MM.1S (cell line): ENCODE data around the gene S100A1.
"Not testable (repeated sequence)": the region's sequence is repeated elsewhere in the genome, so short reads cannot be mapped to it uniquely, and the experiment has no call there.

Experiments
- DNase-seq: peaks from one replicate; pipeline ENCODE4 v3.0.0-alpha.2; 2015
- H2AFZ ChIP-seq: fragments of 300-600 bp; sonication (generic); 2 replicates; pipeline ENCODE4 v1.6.0; 2016; ENCODE audit warnings: antibody characterized with exemption, low read length
- H3F3A ChIP-seq: fragments of 300-600 bp; sonication (generic); 2 replicates; pipeline ENCODE4 v1.6.1; 2016; ENCODE audit warnings: mild to moderate bottlenecking, antibody characterized with exemption, low read length, moderate library complexity, mixed read lengths; ENCODE audit not compliant: insufficient read depth
- H3K27ac ChIP-seq: fragments of 300-600 bp; sonication (generic); 2 replicates; pipeline ENCODE4 v1.5.1; 2016; ENCODE audit warnings: mild to moderate bottlenecking, low read length
- H3K27me3 ChIP-seq: fragments of 300-600 bp; sonication (generic); replicated peaks from 2 replicates; pipeline ENCODE4 v1.6.0; 2016; ENCODE audit warnings: low read length; ENCODE audit not compliant: insufficient read depth
- H3K36me3 ChIP-seq: fragments of 300-600 bp; sonication (generic); replicated peaks from 2 replicates; pipeline ENCODE4 v1.6.1; 2016; ENCODE audit warnings: mild to moderate bottlenecking, low read length, mixed read lengths; ENCODE audit not compliant: insufficient read depth
- H3K4me1 ChIP-seq: fragments of 300-600 bp; sonication (generic); 2 replicates; pipeline ENCODE4 v1.6.1; 2016; ENCODE audit warnings: low read length, mixed read lengths
- H3K4me2 ChIP-seq: fragments of 300-600 bp; sonication (generic); 2 replicates; pipeline ENCODE4 v1.6.0; 2016; ENCODE audit warnings: low read depth, low read length
- H3K4me3 ChIP-seq: fragments of 300-600 bp; sonication (generic); 2 replicates; pipeline ENCODE4 v1.5.1; 2016; ENCODE audit warnings: low read length, mixed read lengths
- H3K79me2 ChIP-seq: fragments of 300-600 bp; sonication (generic); 2 replicates; pipeline ENCODE4 v1.6.1; 2016; ENCODE audit warnings: mixed run types, low read length, mixed read lengths
- H3K9ac ChIP-seq: fragments of 300-600 bp; sonication (generic); 2 replicates; pipeline ENCODE4 v1.6.1; 2016; ENCODE audit warnings: low read length, mixed read lengths
- H3K9me2 ChIP-seq: fragments of 300-600 bp; sonication (generic); replicated peaks from 2 replicates; pipeline ENCODE4 v1.6.1; 2016; ENCODE audit warnings: mild to moderate bottlenecking, low read length, mixed read lengths; ENCODE audit not compliant: insufficient read depth
- H3K9me3 ChIP-seq: fragments of 300-600 bp; sonication (generic); replicated peaks from 2 replicates; pipeline ENCODE4 v1.6.1; 2016; ENCODE audit warnings: mild to moderate bottlenecking, low read length, mixed read lengths; ENCODE audit not compliant: insufficient read depth
- H4K20me1 ChIP-seq: fragments of 300-600 bp; sonication (generic); 2 replicates; pipeline ENCODE4 v1.6.1; 2016; ENCODE audit warnings: mild to moderate bottlenecking, low read length, moderate library complexity, mixed read lengths; ENCODE audit not compliant: insufficient read depth
- EZH2 ChIP-seq: fragments of 300-600 bp; sonication (generic); optimal IDR thresholded peaks from 2 replicates; pipeline ENCODE3; 2017; ENCODE audit warnings: low read depth, mild to moderate bottlenecking, antibody characterized with exemption, low read length, mixed read lengths
- EZH2phosphoT487 ChIP-seq: fragments of 300-600 bp; sonication (generic); IDR thresholded peaks from 2 replicates; pipeline ENCODE4 v1.6.1; 2018; ENCODE audit warnings: antibody characterized with exemption, low read length
- TF ChIP-seq, protein P1 (sequence below): fragments of 300-600 bp; sonication (generic); IDR thresholded peaks from 2 replicates; pipeline ENCODE4 v1.5.1; 2016; ENCODE audit warnings: antibody characterized with exemption, low read length, mixed read lengths

The S100A1 gene

GRCh38 chr1:153667439-153667838 lies 39.2 kb downstream of the S100A1 start:
- no peak overlapping the region for H3K4me3 ChIP-seq
- no peaks in the 10 kb centered on the region for H3K27me3 ChIP-seq
- H3K79me2 ChIP-seq, result peaks cover 57% of the 10 kb centered on the region
- no peak overlapping the region for H3K27ac ChIP-seq
- TF ChIP-seq, protein P1, sequence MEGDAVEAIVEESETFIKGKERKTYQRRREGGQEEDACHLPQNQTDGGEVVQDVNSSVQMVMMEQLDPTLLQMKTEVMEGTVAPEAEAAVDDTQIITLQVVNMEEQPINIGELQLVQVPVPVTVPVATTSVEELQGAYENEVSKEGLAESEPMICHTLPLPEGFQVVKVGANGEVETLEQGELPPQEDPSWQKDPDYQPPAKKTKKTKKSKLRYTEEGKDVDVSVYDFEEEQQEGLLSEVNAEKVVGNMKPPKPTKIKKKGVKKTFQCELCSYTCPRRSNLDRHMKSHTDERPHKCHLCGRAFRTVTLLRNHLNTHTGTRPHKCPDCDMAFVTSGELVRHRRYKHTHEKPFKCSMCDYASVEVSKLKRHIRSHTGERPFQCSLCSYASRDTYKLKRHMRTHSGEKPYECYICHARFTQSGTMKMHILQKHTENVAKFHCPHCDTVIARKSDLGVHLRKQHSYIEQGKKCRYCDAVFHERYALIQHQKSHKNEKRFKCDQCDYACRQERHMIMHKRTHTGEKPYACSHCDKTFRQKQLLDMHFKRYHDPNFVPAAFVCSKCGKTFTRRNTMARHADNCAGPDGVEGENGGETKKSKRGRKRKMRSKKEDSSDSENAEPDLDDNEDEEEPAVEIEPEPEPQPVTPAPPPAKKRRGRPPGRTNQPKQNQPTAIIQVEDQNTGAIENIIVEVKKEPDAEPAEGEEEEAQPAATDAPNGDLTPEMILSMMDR, result no peak
- TF ChIP-seq EZH2phosphoT487, result no peak
- TF ChIP-seq EZH2, result no peak
- peaks cover 45% of the 10 kb centered on the region for H3F3A ChIP-seq
- DNase-seq, result no peak
- no peak overlapping the region for H3K4me2 ChIP-seq
- no peaks in the 10 kb centered on the region for H4K20me1 ChIP-seq
- no peak overlapping the region for H2AFZ ChIP-seq
- peaks cover 42% of the 10 kb centered on the region for H3K36me3 ChIP-seq
- H3K4me1 ChIP-seq, result peaks cover 8% of the 10 kb centered on the region
- no peaks in the 10 kb centered on the region for H3K9me3 ChIP-seq
- no peak overlapping the region for H3K9ac ChIP-seq
- no peaks in the 10 kb centered on the region for H3K9me2 ChIP-seq

- H3K36me3 ChIP-seq, result peaks cover 32% of the 10 kb centered on the region
- not testable (repeated sequence) for H3K9me3 ChIP-seq, H3K4me1 ChIP-seq, H3K9me2 ChIP-seq, DNase-seq, H3K27me3 ChIP-seq, H3K27ac ChIP-seq, H3K9ac ChIP-seq, H3K4me3 ChIP-seq, H2AFZ ChIP-seq, H4K20me1 ChIP-seq, H3K4me2 ChIP-seq
- H3F3A ChIP-seq, result peaks cover 33% of the 10 kb centered on the region
- H3K79me2 ChIP-seq, result peaks cover 51% of the 10 kb centered on the region
These were observed 40.4 kb downstream of the S100A1 start for GRCh38 chr1:153668672-153669071.

DNA sequence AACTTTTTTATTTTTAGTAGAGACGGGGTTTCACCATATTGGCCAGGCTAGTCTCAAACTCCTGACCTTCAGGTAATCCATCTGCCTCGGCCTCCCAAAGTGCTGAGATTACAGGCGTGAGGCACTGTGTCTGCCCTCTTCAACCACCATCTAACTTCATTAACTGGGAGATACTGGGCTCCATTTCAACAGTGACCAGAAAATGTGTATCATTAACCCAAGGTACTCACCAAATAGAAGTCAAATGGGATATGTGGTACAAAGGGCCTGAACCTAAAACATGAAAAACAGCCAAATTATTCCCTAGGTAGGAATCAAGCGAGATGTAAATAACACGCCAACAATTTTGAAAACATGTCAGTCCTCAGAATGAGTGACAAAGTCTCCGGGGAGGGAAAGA lies 41.4 kb downstream of the S100A1 start:
- no peak overlapping the region for H2AFZ ChIP-seq
- peak overlapping the region; percentile 92; the same call in 1 of the 2 replicates for H3K9ac ChIP-seq
- H3K4me1 ChIP-seq, result peaks cover 8% of the 10 kb centered on the region
- H4K20me1 ChIP-seq, result no peaks in the 10 kb centered on the region
- no peak for DNase-seq
- peak overlapping the region; percentile 94 for H3K4me3 ChIP-seq
- no peaks in the 10 kb centered on the region for H3K27me3 ChIP-seq
- no peak overlapping the region for H3K27ac ChIP-seq
- H3K9me2 ChIP-seq, result no peaks in the 10 kb centered on the region
- peaks cover 26% of the 10 kb centered on the region for H3F3A ChIP-seq
- H3K79me2 ChIP-seq, result peaks cover 48% of the 10 kb centered on the region
- H3K4me2 ChIP-seq, result peak overlapping the region; percentile 86
- peaks cover 32% of the 10 kb centered on the region for H3K36me3 ChIP-seq
- no peaks in the 10 kb centered on the region for H3K9me3 ChIP-seq
- TF ChIP-seq, protein P1, result no peak
- no peak for TF ChIP-seq EZH2phosphoT487
- no peak for TF ChIP-seq EZH2

- TF ChIP-seq EZH2, result no peak
- TF ChIP-seq, protein P1, result no peak
- TF ChIP-seq EZH2phosphoT487, result no peak
These were observed 42.1 kb downstream of the S100A1 start for GRCh38 chr1:153670257-153670858.

More at GRCh38 chr1:153670257-153670858, 42.1 kb downstream of the S100A1 start:
- DNase-seq, result no peak
- Histone ChIP-seq H3K79me2 (peaks cover 44% of the 10 kb centered on the region), H3K4me1 (peaks cover 8% of the 10 kb centered on the region), H3K9ac (peak overlapping the region; percentile 92), H3K27me3 (no peaks in the 10 kb centered on the region), H4K20me1 (no peaks in the 10 kb centered on the region), H3K9me3 (no peaks in the 10 kb centered on the region), H3K4me3 (peak overlapping the region; percentile 94), H3K36me3 (peaks cover 25% of the 10 kb centered on the region), H3F3A (peaks cover 22% of the 10 kb centered on the region), H3K9me2 (no peaks in the 10 kb centered on the region), H2AFZ (peak overlapping the region; percentile 43), H3K27ac (peak overlapping the region; percentile 45; the same call in 1 of the 2 replicates), H3K4me2 (peak overlapping the region; percentile 86)
